OCI-LY1 (cell line): ENCODE measurements around the gene CLIP3.

Experiments used
- H2AFZ ChIP-seq: fragments of 200-600 bp; sonication (generic), shearing (Covaris generic); 2 replicates; pipeline ENCODE4 v1.6.0; 2014; ENCODE audit warnings: antibody characterized with exemption, mild to moderate bottlenecking, low read length
- H3F3A ChIP-seq: fragments of 200-600 bp; sonication (generic), shearing (Covaris generic); 2 replicates; pipeline ENCODE4 v1.6.0; 2014; ENCODE audit warnings: mild to moderate bottlenecking, antibody characterized with exemption, low read length, moderate library complexity; ENCODE audit not compliant: insufficient read depth
- H3K27ac ChIP-seq: fragments of 200-600 bp; sonication (generic); 2 replicates; pipeline ENCODE4 v1.5.1; 2014; ENCODE audit warnings: low read length, mixed run types, mild to moderate bottlenecking, low read depth; ENCODE audit not compliant: poor library complexity, severe bottlenecking
- H3K27me3 ChIP-seq: fragments of 200-600 bp; sonication (generic); 2 replicates; pipeline ENCODE4 v1.6.0; 2014; ENCODE audit warnings: antibody characterized with exemption, mild to moderate bottlenecking, low read length, moderate library complexity; ENCODE audit not compliant: insufficient read depth
- H3K36me3 ChIP-seq: fragments of 200-600 bp; sonication (generic); 2 replicates; pipeline ENCODE4 v1.6.1; 2014; ENCODE audit warnings: mild to moderate bottlenecking, antibody characterized with exemption, low read length, moderate library complexity, mixed read lengths; ENCODE audit not compliant: insufficient read depth
- H3K4me1 ChIP-seq: fragments of 200-600 bp; sonication (generic); 2 replicates; pipeline ENCODE4 v1.5.1; 2014; ENCODE audit warnings: mild to moderate bottlenecking, low read length, moderate library complexity; ENCODE audit not compliant: insufficient read depth, severe bottlenecking
- H3K4me2 ChIP-seq: fragments of 200-600 bp; sonication (generic), shearing (Covaris generic); 2 replicates; pipeline ENCODE4 v1.6.1; 2014; ENCODE audit warnings: low read length
- H3K4me3 ChIP-seq: fragments of 200-600 bp; sonication (generic); 2 replicates; pipeline ENCODE4 v1.5.1; 2014; ENCODE audit warnings: low read length, low read depth, mild to moderate bottlenecking, mixed read lengths; ENCODE audit not compliant: poor library complexity, severe bottlenecking
- H3K79me2 ChIP-seq: fragments of 200-600 bp; shearing (Covaris generic); 2 replicates; pipeline ENCODE4 v1.6.1; 2016; ENCODE audit warnings: mixed run types, low read length, mixed read lengths; ENCODE audit not compliant: insufficient read depth
- H3K9ac ChIP-seq: fragments of 200-600 bp; sonication (generic), shearing (Covaris generic); 2 replicates; pipeline ENCODE4 v1.6.1; 2014; ENCODE audit warnings: mild to moderate bottlenecking, low read length, mixed read lengths
- H3K9me2 ChIP-seq: fragments of 200-600 bp; sonication (generic), shearing (Covaris generic); 2 replicates; pipeline ENCODE4 v1.6.1; 2014; ENCODE audit warnings: low read depth, mild to moderate bottlenecking, low read length, mixed read lengths
- H3K9me3 ChIP-seq: fragments of 200-600 bp; shearing (Covaris generic); 2 replicates; pipeline ENCODE4 v1.6.1; 2014; ENCODE audit warnings: low read length, mixed read lengths
- H4K20me1 ChIP-seq: fragments of 200-600 bp; sonication (generic), shearing (Covaris generic); 2 replicates; pipeline ENCODE4 v1.6.0; 2016; ENCODE audit warnings: mild to moderate bottlenecking, low read length; ENCODE audit not compliant: insufficient read depth
- EZH2 ChIP-seq: fragments of 200-600 bp; sonication (generic), shearing (Covaris generic); IDR thresholded peaks from 2 replicates; pipeline ENCODE4 v1.8.0; 2017; ENCODE audit warnings: borderline replicate concordance, mixed run types, mild to moderate bottlenecking, antibody characterized with exemption, low read length, moderate library complexity, mixed read lengths
- TF ChIP-seq, protein P1 (sequence below): fragments of 200-600 bp; sonication (generic), shearing (Covaris generic); IDR thresholded peaks from 2 replicates; pipeline ENCODE4 v1.5.1; 2017; ENCODE audit warnings: mild to moderate bottlenecking, antibody characterized with exemption, low read length, moderate library complexity, mixed read lengths

The CLIP3 gene

DNA sequence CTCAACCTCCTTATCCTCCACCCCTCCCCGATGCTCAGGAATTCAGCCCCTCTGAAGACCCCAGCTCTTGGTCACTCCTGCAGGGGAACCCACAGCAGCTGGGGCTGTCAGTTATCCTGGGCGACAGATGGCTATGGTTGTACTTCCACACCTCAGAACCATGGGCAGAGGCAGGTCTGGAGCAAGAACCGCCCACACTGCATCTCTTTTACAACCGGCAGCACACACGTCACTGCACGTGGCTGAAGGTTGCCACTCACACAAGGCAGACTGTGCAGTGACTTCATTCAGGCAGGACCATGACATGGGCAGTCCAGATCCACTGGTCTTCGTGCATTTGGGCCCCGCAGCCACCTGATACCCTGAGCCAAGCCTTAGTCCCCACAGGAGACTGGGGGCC is 59.2 kb downstream of the CLIP3 start:
- no peaks in the 10 kb centered on the region for H3K9me2 ChIP-seq

DNA sequence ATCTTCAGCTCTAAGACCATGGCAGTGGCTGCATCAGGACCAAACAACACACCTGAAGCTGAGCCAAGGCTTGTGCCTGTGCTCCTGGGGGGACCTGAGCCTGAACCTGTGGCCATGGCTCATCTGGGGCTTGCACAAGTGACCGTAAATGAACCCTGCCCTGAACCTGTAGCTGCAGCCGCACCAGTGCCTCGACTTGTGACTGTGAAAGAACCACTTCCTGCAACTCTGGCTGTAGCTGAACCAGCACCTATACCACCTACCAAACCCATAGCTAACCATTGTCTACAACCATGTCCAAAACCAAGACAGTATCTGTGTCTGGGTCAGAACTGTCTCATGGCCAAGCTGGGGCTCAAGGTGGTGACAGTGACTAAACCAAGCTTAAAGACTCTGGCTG is 65.9 kb downstream of the CLIP3 start:
- H3K79me2 ChIP-seq: no peaks in the 10 kb centered on the region
- no peaks in the 10 kb centered on the region for H4K20me1 ChIP-seq
- TF ChIP-seq EZH2: no peak
- TF ChIP-seq, protein P1, sequence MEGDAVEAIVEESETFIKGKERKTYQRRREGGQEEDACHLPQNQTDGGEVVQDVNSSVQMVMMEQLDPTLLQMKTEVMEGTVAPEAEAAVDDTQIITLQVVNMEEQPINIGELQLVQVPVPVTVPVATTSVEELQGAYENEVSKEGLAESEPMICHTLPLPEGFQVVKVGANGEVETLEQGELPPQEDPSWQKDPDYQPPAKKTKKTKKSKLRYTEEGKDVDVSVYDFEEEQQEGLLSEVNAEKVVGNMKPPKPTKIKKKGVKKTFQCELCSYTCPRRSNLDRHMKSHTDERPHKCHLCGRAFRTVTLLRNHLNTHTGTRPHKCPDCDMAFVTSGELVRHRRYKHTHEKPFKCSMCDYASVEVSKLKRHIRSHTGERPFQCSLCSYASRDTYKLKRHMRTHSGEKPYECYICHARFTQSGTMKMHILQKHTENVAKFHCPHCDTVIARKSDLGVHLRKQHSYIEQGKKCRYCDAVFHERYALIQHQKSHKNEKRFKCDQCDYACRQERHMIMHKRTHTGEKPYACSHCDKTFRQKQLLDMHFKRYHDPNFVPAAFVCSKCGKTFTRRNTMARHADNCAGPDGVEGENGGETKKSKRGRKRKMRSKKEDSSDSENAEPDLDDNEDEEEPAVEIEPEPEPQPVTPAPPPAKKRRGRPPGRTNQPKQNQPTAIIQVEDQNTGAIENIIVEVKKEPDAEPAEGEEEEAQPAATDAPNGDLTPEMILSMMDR: no peak
- H3K9me3 ChIP-seq: no peaks in the 10 kb centered on the region
- H3K9ac ChIP-seq: no peak overlapping the region
- H3K4me1 ChIP-seq: no peaks in the 10 kb centered on the region
- H3K27me3 ChIP-seq: no peaks in the 10 kb centered on the region; the same call in 1 of the 2 replicates
- H3F3A ChIP-seq: no peaks in the 10 kb centered on the region
- H3K4me2 ChIP-seq: no peak overlapping the region
- H3K27ac ChIP-seq: no peak overlapping the region
- no peak overlapping the region for H2AFZ ChIP-seq
- H3K36me3 ChIP-seq: no peaks in the 10 kb centered on the region
- no peak overlapping the region for H3K4me3 ChIP-seq
- H3K9me2 ChIP-seq: no peaks in the 10 kb centered on the region

More for the DNA sequence above, 59.2 kb downstream of the CLIP3 start:
- no peak for TF ChIP-seq EZH2
- TF ChIP-seq, protein P1: no peak
- Histone ChIP-seq H4K20me1 (no peaks in the 10 kb centered on the region), H3K9ac (no peak overlapping the region), H3K4me3 (no peak overlapping the region), H3K4me1 (no peaks in the 10 kb centered on the region), H3K36me3 (no peaks in the 10 kb centered on the region), H3K79me2 (no peaks in the 10 kb centered on the region), H3K9me3 (no peaks in the 10 kb centered on the region), H3K27me3 (no peaks in the 10 kb centered on the region), H3F3A (no peaks in the 10 kb centered on the region), H2AFZ (no peak overlapping the region), H3K4me2 (no peak overlapping the region), H3K27ac (no peak overlapping the region)
